HTERT RPE-1 (cell line): ENCODE data around the gene C2CD4C.
"Not testable (repeated sequence)": the region's sequence is repeated elsewhere in the genome, so short reads cannot be mapped to it uniquely, and the experiment has no call there.

Experiments
- in situ Hi-C: fragments of 300-500 bp; cut with MboI; formaldehyde crosslinking; loops from 4 replicates; pipeline ENCODE4 v1.14.3; 2020; ENCODE audit warnings: low sequenced_read_pairs

Gene C2CD4C

DNA sequence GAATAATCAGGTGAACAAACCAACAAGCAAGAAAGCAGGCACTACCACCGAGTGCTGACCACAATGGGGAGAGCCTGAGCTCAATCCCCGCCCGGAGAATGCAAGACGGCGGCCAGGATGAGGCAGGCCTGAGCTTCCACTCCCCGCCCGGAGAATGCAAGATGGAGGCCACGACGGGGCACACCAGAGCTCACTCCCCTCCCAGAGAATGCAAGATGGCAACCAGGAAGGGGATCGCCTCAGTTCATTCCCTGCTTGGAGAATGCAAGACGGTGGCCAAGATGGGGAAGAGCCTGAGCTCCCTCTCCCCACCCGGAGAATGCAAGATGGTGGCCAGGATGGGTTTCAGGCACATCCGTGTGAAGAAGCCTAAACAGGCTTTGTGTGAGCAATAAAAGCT lies 39.7 kb downstream of the C2CD4C start:
- in situ Hi-C loops: no loop called here

DNA sequence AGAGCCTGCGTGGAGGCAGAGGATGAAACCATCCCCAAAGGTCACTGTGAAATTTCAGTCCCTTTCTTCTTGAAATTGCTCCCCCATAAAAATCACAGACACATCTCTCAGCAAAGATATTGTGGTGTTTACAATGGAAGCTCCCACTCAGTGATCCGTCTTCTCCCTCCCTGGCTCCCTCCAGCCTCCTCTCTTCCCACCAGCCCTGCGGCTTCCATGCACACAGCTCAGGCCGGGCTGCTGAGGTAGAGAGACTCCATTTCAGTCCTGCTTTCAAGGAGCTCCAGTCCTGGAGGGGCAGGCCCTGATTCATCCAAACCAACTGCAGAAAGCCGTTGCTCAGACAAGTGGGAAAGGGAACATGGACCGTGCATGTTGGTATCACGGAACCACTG lies 40.3 kb downstream of the C2CD4C start:
- in situ Hi-C loops: no loop called here

GRCh38 chr19:367963-368629 lies 40.9 kb downstream of the C2CD4C start:
- in situ Hi-C loops: no loop called here

GRCh38 chr19:367561-367960 lies 41.4 kb downstream of the C2CD4C start:
- in situ Hi-C loops: no loop called here

DNA sequence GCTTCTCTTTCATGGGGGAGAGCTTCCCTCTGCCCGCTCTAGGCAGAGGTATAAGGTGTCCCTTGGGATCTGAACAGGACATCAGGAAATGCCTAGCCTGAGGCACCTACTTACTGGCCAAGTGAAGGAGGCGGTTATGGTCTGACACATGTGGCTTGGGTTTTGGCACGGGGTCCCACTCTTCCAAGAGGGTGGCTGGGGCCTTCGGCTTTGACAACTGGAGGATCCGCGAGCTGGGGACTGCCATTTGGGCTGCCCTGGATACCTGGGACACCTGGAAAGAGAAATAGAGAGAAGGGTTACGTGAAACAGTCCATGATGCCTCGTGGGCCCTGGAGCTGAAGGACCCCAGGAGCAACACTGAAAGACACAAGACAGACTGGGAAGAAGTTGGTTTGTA lies 42.0 kb downstream of the C2CD4C start:
- in situ Hi-C loops: no loop called here

- in situ Hi-C loops: no loop called here
These were observed 42.7 kb downstream of the C2CD4C start for GRCh38 chr19:366205-366783.

- in situ Hi-C loops: no loop called here
These were observed 44.3 kb downstream of the C2CD4C start for GRCh38 chr19:364496-365287.

DNA sequence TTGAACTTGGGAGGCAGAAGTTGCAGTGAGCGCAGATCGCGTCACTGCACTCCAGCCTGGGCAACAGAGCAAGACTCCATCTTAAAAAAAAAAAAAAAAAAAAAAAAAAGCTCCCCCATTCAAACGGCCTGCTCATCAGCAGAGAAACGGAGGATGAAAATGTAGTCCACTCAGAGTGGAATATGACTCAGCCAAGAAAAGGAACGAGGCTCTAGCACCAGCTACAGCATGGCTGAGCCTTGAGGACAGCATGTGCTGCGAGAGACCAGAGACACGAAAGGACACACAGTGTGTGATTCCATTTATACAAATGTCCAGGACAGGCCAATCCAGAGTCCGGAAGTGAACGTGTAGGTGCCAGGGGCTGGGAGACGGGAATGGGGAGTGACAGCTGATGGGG lies 46.3 kb downstream of the C2CD4C start:
- in situ Hi-C loops: no loop called here

- in situ Hi-C loops: no loop called here
These were observed 46.8 kb downstream of the C2CD4C start for GRCh38 chr19:362154-362553.

DNA sequence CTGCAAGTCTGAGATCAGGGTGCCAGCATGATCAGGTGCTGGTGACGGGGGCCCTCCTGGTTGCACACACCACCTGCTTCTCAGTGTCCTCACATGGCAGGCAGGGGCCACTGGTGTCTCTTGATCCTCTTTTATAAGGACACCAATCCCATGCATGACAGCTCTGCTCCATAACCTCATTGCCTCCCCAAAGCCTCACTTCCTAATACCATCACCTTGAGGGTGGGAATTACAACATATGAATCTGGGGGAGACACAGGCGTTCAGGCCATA lies 49.4 kb downstream of the C2CD4C start:
- in situ Hi-C loops: no loop called here

- in situ Hi-C loops: not testable (repeated sequence)
These were observed 53.4 kb downstream of the C2CD4C start for GRCh38 chr19:355536-355935.
